Activated CD4-positive, alpha-beta T cell treated with anti-CD3 and anti-CD28 coated beads for 24 hours (primary cell): ENCODE measurements around the gene PAGE2B.
"Not testable (repeated sequence)": the region's sequence is repeated elsewhere in the genome, so short reads cannot be mapped to it uniquely, and the experiment has no call there.

ENCODE experiments used
- DNase-seq, 2 donors: peaks; one replicate each; pipeline ENCODE4 v3.0.0-alpha.2; 2020; ENCODE audit warnings: low read depth in 2 of 2

PAGE2B gene, protein sequence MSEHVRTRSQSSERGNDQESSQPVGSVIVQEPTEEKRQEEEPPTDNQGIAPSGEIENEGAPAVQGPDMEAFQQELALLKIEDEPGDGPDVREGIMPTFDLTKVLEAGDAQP

DNA sequence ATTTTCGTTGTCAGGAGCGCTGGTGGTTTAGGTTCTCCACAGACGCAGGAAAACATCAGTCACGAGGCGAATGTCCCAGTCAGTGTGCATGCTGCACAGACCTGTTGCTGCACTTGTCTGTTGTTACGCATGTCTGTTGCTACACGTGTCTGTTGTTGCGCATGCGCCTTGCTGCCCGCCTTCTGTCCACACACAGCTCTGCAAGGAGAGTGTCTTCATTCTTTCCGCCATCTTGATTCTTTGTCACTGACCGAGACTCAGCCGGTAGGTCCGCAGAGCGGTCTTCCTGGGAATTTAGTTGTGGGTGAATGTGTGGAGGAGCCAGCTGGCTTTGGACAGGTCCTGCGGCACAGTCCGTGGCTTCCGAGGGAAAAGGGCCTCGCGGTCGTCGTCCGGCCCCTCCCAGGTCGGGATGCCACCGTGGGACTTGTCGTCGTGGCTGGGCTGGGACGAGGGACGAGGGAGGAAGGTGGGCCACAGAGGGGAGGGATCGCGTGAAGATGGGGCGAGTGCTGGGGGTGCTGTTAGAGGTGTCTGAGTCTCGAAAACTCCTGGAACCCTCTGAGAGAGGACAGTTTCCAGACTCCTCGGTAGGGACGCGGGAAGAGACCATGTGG is at the start of gene PAGE2B:
TSS of gene PAGE2B (plus strand) at position 180 of the 617 bp plus-strand sequence. CDS start 1,012 bp downstream, outside the sequence.
- DNase-seq, result no peak

DNA sequence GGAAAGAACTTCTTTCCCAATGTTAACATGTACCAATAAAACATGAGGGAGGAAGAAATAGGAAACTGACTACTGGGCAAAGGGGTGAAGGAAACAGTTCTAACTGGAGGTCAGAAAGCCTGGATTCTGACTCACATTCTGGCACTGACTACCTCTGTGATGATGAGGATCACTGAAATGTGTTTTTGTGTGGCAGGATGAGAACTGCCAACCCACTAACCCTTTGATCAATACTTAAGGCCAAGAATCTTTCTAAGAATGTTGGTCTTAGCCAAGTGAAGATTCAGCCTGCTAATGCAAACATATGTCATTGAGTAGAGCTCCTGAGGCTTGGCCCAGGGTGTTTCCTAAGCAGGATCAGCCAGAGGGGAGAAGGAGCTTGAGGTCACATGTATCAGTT is 48.7 kb upstream of the PAGE2B start:
- DNase-seq, result no peak

DNA sequence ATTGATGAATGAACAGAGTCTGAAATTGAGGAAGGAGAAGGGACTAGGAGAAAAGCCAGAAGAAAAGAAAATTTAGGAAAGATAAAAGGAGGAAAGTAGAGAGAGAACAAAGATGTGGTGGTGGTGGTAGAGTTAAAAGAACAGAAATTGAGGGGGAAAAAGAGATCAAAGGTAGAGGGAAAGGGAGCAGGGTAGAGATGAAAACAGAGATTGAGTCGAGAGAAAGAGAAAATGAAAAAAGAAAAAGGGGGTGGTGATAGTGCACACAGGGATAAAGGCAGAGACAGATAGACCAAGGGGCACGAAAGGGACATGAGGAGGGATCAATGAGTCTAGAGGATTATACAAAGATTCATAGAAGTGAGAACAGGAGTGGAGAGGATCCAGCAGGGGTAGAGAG is 48.0 kb upstream of the PAGE2B start:
- DNase-seq, result no peak

DNA sequence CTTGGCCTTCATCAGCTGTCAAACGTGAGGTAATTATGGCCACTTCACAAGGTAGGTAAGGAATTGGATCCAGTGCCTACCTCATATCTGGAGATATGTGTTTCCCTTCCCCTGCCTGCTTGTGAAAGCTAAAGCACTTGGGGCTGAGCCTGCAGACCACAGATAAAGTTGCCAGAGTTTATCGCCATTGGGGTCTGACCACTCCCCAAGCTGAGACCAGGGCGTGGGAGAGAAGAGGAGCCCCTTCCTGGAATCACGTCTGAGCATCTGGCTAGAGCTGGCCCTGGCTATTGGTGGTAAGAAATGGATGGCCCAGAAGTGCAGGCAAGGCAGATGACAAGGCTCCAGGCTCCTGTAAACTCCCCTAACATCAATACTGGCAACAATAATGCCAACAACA is 46.8 kb upstream of the PAGE2B start:
- no peak for DNase-seq

DNA sequence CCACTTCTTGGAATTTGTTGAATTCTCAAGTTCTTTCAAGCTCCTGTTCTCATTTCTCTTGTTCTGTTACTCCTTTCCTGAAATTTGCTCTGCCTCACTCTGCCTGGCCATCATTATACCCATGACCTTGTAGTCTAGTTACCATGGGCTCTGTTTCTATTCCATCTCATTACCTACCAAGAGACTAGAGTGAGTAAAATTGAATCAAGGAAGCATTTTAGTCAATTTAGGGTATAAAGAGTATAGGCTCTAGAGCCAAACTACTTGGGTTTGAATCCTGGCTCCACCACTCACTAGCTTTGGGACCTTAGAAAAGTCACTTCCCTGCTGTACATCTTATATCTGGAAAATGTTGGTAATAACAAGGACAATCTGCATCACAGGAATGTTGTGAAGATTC is 46.2 kb upstream of the PAGE2B start:
- no peak for DNase-seq

DNA sequence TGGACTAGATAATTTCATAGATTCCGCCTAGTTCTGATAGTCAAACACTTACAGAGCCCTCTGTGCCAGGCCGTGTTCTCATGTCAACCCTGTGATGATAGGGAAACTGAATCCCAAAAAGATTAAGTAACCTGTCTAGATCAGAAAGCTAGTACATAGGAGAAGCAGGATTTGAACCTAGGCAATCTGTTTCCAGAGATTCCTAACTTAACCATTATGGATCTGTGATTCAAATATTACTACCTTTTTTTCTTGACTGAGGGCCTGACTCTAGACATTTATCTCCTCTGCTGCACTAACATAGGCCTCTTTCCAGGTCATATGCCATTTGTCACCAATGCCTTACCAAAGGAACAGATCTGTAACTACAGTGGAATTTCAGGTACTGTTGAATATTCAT is 45.5 kb upstream of the PAGE2B start:
- no peak for DNase-seq

DNA sequence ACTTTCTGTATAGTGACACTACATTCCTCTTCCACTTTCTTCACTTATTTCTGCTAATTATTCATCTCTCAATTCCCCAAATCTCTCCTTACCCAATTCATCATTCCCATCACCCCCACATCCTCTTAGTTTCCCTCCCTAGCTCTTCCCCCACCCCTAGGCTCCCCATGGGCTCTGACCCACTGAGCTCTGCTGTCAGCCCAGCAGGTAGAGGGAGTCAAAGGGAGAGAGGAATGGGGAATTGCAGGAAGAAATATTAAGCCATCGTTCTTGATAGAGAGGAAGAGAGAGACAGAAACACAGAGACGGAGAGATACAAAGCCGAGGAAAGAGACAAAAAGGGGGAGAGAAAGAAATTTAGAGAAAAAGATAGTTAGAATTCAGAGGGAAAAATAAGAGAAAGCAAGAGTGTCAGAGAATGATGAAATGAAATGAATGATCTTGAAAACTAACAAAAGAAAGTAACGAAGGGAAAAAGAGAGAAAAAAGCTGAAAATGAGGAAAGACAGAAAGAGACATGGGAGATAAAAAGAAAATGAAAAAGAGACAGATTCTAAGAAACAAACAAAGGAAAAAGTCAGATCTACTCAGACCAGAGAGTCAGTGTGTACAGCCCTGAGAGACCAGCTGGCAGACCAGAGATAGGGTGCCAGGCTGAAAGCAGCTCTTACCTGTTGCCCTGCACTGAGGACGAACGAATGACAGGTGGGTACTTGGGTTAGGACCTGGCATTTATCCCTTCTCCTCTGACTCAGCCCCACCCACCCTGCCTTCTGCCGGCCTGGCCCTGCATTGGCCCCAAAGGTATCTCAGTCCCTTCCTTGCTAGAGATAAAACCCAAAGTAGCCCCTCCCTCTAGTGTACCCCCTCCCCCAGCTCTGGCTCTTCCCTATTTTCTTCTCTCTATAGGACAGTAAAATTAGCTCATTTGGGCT is 44.3 kb upstream of the PAGE2B start, which contains the start of gene ALAS2:
TSS of gene ALAS2 (minus strand) at position 707 of the 935 bp plus-strand sequence. CDS start 4,977 bp downstream, outside the sequence.
- DNase-seq, result no peak

DNA sequence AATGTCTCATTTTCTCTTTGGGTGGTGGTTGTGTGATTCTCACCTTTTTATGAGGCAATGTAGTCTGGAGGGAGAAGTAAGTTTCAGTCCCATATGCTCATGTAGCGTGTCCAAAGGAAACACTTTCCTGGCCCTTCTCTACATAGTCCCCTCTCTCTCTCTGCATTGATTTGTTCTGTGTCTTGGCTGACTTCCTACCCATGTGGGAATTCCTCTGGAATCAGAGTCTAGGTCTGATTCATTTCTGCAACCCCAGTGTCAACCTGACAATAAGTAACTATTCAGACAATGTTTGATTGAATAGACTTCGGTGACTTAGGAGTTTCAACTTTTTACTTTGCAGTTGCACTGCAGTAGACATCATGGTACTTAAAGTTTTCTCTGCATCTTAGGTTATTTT is 41.4 kb upstream of the PAGE2B start:
- DNase-seq, result no peak

DNA sequence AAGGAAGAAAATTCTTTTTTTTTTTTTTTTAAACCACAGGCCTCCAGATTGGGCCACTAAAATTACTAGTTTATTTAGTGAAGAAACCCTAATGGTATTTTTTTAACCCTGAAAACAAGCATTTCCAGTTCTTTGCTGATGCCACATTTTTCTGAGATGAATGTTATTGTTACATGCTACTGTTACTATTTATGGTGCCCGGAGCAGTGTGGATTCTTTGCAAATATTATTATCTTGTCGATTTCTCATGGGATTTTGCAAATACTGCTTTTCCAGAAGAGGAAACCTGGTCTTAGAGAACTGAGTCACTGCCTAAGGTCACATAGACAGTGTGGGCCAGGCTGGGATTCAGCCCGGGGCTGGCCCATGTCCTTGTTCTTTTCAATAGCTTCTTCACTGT is 35.4 kb upstream of the PAGE2B start:
- DNase-seq, result no peak

DNA sequence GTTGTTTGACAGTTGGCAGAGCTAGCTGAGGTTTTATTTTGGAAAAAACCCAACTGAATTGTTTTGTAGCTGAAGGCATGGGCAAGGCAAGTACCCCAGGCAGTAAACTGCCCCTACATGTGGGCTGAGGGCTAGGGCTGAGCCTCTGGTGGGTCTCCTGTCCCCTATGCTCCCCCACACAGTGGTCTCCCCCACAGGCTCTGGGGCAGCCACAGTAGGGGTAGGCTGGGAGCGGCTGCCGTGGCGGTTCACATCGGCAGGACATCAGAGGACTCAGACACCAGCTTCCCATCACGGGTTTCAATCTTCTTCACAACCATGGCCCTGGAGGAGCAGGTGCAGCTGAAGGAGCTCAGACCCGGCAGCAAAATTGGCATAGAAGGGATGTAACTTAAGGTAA is 33.3 kb upstream of the PAGE2B start:
- DNase-seq, result no peak

DNA sequence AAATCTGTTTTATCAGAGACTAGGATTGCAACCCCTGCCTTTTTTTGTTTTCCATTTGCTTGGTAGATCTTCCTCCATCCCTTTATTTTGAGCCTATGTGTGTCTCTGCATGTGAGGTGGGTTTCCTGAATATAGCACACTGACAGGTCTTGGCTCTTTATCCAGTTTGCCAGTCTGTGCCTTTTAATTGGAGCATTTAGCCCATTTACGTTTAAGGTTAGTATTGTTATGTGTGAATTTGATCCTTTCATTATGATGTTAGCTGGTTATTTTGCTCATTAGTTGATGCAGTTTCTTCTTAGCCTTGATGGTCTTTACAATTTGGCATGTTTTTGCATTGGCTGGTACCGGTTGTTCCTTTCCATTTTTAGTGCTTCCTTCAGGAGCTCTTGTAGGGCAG is 24.2 kb upstream of the PAGE2B start:
- not testable (repeated sequence) for DNase-seq

DNA sequence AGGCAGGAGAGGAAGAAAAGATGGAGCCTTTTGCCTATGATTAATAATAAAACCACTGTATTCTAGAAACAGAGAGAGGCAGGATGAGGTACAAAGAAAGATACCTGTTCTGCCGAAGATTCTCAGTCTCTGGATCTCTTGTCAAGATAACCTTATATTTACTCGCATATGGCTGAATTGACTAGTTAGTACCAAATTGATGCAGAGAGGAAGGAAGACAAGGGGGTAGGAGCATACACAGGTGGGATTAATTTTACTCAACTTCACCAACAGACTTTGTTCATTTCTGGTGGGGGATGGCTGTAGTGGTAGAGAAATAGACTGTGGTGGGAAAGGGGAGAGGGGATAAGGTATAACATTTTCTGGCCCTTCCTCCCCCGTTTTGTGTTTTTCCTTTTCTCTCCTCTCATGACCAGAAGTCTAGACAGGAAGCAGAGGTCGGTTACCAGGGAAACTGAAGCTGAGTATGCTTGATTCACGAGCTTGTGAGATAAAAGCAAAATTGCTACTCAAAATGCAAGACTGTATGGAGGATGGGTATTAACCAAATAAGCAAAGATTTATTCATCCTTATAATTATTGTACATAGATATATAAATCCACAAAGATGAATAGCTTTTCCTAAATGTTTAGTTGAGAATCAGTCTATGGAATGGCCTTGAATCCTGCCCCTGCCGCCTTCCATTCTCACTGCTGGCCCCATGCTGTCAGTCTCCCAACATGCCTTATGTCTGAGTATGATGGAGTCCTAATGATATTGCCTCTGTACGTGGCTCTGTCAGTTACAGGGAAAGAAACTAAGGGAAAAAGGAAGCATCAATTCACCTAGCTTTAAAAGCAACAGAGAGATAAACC is 17.8 kb upstream of the PAGE2B start:
- DNase-seq, result no peak

DNA sequence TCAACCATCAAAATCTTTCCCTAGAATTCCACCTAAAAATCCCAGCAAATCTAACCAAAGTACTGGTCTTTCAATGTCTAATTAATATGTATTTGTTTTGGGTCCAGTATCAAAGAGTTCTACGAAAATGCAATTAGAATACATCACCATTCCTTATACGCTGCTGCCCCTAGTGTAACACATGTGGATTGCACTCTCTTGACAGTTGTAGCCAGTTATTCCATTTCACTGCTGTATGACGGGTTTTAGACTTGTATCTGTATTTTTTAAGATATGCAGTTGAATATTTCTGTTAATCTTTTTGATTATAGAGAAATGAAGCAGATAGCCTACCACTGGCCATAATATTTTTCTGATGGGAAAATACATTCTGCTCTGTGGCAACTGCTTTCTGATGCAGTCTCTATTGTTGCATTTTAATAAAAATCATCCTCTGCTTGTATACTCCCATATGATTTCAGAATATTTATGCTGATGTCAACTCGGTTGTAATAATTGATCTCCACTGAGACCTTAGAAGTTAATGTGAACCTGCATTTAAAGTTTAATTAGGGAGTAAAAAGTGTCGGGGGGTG is 17.1 kb upstream of the PAGE2B start:
- DNase-seq, result peak in 1 of 2 donors; percentile 8

DNA sequence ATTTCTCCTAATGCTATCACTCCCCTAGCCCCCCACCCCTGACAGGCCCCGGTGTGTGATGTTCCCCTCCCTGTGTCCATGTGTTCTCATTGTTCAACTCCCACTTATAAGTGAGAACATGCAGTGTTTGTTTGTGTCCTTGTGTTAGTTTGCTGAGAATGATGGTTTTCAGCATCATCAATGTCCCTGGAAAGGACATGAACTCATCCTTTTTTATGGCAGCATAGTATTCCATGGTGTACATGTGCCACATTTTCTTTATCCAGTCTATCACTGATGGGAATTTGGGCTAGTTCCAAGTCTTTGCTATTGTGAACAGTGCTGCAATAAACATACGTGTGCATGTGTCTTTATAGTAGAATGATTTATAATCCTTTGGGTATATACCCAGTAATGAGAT is 7.7 kb upstream of the PAGE2B start:
- not testable (repeated sequence) for DNase-seq

DNA sequence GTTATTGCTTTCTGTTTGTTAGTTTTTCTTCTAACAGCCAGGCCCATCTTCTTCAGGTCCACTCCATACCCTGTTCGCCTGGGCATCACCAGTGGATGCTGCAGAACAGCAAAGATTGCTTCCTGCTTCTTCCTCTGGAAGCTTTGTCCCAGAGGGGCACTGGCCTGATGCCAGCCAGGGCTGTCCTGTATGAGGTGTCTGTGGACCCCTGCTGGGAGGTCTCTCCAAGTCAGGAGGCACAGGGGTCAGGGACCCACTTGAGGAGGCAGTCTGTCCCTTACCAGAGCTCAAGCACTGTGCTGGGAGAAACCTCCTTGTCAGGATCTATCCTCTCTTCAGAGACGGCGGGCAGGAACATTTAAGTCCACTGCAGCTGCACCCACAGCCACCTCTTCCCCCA is 2.5 kb upstream of the PAGE2B start:
- DNase-seq, result no peak

DNA sequence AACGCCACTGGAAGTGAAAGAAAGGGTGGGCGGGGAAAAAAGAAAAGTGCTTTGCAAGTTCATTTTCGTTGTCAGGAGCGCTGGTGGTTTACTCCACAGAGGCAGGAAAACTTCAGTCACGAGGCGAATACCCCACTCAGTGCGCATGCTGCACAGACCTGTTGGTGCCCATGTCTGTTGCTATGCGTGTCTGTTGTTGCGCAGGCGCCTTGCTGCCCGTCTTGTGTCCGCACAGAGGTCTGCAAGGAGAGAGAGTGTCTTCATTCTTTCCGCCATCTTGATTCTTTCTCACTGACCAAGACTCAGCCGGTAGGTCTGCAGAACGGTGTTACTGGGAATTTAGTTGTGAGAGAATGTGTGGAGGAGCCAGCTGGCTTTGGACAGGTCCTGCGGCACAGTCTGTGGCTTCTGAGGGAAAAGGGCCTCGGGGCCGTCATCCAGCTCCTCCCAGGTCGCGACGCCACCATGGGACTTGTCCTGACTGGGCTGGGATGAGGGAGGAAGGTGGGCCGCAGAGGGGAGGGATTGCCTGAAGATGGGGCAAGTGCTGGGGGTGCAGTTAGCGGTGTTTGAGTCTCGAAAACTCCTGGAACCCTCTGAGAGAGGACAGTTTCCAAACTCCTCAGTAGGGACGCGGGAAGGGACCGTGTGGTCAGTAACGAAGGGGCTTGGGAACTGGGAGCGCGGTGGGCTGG is 14.1 kb downstream of the PAGE2B start, which contains the start of gene PAGE2:
TSS of gene PAGE2 (plus strand) at position 224 of the 695 bp plus-strand sequence. CDS start 1,003 bp downstream, outside the sequence.
- DNase-seq, result no peak

DNA sequence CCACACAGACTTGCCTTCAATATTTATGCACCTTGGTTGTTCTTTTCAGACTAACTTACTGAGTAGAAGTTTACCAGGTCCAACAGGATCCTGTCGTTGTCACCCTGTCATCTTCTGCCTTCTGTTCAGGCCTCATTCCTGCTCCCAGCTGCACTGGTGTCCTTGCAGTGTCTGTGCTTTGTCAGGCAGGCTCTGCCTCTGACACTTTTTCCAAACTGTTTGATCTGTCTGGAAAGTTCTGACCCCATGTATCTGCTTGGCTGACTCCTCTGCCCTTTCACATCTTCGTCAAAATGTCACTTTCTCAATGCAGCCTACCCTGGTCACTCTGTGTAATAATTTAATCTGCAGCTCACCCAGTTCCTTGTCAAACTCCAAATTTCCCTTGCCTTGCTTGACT is 23.9 kb downstream of the PAGE2B start:
- DNase-seq, result no peak

DNA sequence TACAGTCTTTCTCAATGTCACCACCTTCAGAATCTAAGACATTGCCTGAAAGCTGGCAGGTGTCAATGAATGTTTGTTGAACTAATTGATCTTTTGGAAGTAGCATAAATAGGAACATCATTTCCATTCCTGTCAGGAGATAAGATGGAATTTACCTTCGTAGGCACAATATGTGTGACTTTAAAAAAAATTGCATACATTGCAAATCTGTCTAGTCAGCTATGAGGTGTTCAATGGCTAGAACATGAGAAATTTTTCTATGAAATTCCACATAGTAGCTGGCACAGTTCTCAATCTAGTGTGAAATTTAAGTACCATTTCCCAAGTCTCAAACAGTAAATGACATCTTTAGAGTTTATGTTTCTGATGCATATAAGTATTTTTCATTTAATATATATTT is 24.3 kb downstream of the PAGE2B start:
- DNase-seq, result no peak

DNA sequence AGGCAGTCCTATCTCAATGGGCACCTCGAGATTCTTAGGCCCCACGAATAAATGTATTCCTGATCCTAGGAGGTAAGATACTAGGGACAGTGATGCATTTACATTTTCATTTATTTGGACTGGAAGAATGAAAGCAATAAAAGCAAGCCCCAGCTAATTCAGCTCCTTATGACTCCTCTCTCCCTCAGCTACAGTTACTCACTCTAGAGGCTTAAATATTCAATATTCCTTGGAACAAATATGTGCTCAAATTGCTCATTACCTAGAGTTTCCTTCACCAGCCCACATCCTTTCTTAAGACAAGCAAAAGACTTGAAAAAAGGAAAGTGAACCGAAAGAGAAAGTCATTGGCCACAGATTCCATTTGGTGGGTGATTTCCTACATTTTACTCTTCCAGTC is 27.9 kb downstream of the PAGE2B start:
- DNase-seq, result no peak

DNA sequence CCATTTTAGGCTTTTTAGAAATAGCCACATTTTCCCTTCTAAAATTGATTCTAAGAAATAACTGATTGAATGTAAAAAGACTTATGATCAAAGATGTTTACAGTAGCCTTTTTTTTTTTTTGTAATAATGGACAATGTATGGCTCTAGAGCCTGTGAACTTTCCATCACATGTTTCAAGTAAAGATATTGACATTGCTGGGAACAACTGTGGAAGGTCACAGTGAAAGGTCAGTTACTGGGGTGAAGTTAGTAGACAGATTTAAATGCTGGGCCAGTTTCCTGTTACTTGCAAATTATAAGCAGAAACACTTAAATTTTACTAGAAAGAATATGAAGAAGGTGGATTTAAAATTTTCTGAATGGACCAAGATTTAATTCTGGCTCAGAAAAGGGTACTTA is 32.4 kb downstream of the PAGE2B start:
- DNase-seq, result no peak

DNA sequence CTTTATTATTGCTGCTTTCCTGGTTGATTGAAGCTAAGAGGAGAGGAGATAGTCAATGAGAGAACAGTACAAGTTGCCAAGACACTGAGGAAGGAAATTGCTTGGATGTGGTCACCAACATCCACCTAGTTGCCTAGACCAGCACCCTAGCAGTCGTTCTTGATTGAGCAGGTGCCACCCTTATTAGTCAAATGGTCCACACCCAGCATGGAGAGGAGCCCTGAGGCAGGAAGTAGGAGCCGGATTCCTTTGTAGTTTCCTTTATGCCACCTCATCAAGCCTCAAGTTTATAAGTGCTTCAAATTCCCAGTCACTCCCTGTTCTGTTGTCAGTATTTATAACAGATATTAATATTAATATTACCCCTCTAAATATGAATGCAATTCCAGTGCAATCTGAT is 33.1 kb downstream of the PAGE2B start:
- no peak for DNase-seq
